AG09309 (cell line): Measurements from ENCODE around the gene ZDHHC4.
"Not testable (repeated sequence)": the region's sequence is repeated elsewhere in the genome, so short reads cannot be mapped to it uniquely, and the experiment has no call there.

Experiments
- DNase-seq: peaks from one replicate; pipeline ENCODE4 v3.0.0-alpha.2; 2010; ENCODE audit warnings: low read depth
- H3K4me3 ChIP-seq: 2 replicates; pipeline ENCODE4 v1.5.1; 2011; ENCODE audit warnings: mild to moderate bottlenecking, low read depth, low read length, moderate library complexity; ENCODE audit not compliant: control insufficient read depth
- TF ChIP-seq, protein P1 (sequence below): IDR thresholded peaks from 2 replicates; pipeline ENCODE4 v1.5.1; 2011; ENCODE audit warnings: mild to moderate bottlenecking, low read depth, low read length, inconsistent platforms; ENCODE audit not compliant: insufficient read depth, control insufficient read depth; ENCODE audit errors: missing control alignments

ZDHHC4 gene

DNA sequence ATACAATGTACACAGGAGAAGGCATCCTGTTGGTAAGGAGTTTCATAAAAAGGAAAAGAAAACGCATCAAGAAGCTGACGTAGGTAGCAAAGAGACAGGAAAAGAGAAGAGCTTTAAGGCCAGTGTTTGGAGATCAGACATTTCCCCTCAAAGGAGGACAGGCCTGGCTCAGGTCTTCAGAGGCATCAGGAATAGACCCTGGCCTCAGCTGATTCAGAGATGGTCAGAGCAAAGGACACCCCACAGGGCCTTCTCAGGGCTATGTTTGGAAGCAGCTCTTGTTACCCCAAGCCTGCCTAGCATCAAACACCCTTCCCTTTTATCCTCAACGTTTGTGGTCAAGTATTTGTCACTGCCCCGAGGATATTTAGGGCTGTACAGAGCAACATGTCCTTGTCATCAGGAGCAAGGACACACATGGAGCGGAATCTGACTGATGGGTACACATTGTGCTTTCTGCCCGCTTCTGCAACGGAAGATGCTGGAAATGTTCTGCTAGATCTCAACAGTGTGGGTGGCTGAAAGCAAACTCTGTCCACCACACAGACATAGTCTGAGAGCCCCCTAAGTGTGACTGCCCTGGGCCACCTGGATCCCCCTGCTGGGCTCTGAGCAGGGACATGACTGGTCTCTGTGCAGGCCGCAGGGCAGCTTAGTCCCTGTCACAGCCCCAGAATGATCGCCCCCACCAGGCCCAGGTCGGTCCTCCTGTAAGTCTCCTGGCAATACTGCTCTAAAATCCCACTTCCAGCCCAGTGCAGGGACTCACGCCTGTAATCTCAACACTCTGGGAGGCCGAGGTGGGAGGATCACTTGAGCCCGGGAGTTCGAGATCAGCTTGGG lies 1.0 kb upstream of the ZDHHC4 start:
- H3K4me3 ChIP-seq: peak overlapping the region; percentile 45
- DNase-seq: no peak
- TF ChIP-seq, protein P1, sequence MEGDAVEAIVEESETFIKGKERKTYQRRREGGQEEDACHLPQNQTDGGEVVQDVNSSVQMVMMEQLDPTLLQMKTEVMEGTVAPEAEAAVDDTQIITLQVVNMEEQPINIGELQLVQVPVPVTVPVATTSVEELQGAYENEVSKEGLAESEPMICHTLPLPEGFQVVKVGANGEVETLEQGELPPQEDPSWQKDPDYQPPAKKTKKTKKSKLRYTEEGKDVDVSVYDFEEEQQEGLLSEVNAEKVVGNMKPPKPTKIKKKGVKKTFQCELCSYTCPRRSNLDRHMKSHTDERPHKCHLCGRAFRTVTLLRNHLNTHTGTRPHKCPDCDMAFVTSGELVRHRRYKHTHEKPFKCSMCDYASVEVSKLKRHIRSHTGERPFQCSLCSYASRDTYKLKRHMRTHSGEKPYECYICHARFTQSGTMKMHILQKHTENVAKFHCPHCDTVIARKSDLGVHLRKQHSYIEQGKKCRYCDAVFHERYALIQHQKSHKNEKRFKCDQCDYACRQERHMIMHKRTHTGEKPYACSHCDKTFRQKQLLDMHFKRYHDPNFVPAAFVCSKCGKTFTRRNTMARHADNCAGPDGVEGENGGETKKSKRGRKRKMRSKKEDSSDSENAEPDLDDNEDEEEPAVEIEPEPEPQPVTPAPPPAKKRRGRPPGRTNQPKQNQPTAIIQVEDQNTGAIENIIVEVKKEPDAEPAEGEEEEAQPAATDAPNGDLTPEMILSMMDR: no peak

DNA sequence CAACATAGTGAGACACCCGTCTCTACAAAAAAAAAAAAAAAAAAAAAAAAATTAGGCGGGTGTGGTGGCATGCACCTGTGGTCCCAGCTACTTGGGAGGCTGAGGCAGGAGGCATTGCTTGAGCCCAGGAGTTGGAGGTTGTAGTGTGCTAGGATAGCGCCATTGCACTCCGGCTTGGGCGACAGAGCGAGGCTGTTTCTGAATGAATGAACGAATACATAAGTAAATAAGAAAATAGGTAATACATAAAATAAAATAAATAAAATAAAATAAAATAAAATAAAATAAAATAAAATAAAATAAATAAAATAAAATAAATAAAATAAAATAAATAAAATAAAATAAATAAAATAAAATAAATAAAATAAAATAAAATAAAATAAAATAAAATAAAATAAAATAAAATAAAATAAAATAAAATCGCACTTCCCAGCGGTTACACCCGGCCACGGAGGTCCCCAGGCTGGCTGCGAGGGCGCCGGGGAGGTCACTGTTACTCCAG lies 336 bp upstream of the ZDHHC4 start:
- not testable (repeated sequence) for DNase-seq
- peak overlapping the region; percentile 83 for H3K4me3 ChIP-seq

DNA sequence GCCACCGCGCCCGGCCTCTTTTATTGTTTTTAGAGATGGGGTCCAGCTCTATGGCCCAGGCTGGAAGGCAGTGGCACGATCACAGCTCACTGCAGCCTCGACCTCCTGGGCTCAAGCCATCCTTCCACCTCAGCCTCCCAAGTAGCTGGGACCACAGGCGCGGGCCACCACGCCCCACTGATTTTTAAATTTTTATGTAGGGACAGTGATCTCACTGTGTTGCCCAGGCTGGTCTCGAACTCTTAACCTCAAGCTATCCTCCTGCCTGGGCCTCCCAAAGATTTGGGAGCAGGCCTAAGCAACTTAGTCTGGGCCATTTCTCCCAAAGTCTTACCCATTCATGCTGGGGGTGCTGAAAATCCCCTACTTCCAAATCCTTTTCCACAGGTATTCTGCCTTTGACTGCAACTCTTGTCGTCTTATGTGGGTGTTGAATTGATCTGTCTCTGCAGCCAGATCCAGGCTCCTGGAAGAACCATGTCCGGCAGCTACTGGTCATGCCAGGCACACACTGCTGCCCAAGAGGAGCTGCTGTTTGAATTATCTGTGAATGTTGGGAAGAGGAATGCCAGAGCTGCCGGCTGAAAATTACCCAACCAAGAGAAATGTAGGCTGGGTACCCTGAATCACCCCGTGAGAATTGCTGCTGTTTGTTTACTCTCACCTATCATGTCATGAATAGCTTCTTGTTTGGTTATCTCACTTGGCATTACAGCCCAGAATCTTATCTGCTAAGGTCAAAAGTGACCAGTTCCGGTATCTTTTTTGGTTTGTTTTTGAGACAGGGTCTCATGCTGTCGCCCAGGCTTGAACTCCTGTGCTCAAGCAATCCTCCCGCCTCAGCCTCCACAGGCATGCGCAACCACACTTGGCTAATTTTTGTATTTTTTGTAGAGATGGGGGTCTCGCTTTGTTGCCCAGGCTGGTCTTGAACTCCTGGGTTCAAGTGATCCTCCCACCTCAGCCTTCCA lies 1.1 kb downstream of the ZDHHC4 start:
- DNase-seq: no peak
- H3K4me3 ChIP-seq: peak overlapping the region; percentile 83
- TF ChIP-seq, protein P1: no peak

DNA sequence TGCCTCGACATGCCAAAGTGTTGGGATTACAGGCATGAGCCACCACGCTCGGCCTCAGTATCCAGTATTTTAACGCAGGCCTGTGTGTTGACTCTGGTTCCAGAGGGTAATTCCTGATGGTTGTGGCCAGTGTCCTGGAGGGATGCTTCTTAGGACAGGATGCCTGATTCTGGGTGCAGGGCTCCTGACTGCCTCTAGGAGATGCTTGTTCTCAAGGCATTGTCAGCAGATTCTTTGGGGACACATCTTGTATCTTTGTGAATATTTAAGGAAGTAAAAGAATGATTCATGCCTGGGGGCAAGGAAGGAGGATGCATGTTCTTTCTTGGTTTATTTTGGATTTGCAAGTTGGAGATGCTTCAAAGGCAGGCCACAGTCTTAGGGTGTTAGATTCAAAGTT lies 2.2 kb downstream of the ZDHHC4 start:
- no peak overlapping the region for H3K4me3 ChIP-seq
- no peak for DNase-seq
- TF ChIP-seq, protein P1: peak; percentile 25

DNA sequence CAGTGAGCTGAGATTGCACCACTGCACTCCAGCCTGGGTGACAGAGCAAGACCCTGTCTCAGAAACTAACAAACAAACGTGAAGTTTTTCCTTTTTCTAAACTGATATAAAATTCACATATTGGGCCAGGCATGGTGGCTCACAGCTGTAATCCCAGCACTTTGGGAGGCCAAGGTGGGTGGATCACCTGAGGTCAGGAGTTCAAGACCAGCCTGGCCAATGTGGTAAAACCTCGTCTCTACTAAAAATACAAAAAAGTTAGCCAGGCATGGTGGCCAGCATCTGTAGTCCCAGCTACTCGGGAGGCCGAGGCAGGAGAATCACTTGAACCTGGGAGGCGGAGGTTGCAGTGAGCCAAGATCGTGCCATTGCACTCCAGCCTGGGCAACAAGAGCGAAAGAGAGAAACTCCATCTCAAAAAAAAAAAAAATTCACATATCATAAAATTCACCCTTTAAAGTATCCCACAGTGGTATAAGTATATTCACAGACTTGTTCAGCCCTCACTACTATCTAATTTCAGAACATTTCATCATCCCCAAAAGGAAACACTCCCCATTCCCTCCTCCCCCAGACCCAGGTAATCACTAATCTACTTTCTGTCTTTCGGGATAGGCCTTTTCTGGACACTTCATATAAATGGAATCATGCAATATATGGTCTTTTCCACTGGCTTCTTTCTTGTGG lies 8.6 kb downstream of the ZDHHC4 start:
- H3K4me3 ChIP-seq, DNase-seq: not testable (repeated sequence)

DNA sequence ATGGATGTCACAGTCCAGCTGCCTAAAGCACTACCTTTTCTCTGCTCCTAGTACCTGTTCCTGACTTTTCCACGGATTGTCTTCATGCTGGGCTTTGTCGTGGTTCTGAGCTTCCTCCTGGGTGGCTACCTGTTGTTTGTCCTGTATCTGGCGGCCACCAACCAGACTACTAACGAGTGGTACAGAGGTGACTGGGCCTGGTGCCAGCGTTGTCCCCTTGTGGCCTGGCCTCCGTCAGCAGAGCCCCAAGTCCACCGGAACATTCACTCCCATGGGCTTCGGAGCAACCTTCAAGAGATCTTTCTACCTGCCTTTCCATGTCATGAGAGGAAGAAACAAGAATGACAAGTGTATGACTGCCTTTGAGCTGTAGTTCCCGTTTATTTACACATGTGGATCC lies 11.3 kb downstream of the ZDHHC4 start:
- H3K4me3 ChIP-seq: no peak overlapping the region
- no peak for DNase-seq
- TF ChIP-seq, protein P1: no peak

DNA sequence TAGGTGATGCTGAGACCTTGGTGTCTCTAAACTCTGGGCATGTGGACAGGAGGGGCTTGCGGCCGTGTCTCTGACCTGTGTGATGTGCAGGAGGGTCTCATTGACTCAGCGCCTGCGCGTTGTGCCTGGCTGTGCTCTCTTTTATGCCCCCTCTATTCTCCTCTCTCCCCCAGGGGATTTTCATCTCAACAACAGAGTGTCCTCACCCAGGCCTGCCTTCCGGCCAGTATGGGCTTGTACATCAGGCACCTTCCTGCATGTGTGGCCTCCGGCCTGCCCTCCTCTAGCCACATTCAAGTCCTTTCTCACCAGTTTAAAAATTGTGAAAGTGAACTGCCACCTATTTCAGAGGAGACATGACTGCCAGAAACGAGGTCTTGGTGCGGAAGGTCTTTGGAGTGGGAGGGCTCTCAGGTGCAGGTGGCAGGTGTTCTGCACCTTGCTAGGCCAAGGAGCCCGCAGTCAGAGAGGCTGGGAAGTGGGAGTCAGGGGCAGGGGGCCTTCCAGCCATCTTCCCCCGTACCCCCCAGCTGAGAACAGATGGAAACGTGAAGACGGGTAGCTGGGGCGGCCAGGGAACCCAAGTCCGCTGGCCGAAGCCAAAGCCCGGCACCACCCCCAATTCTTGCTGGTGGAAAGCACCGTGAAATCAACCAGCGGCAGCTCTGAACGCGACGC lies 12.0 kb downstream of the ZDHHC4 start:
- no peak for DNase-seq
- H3K4me3 ChIP-seq: peak overlapping the region; percentile 21
- TF ChIP-seq, protein P1: no peak
